A549 (cell line): ENCODE measurements around the gene KLHL29. TPM values are rescaled to one million over a fixed set of nuclear protein-coding genes. Genes with fewer than 3 reads are reported as not detected.
A peak's percentile ranks its signal among the peaks of the same experiment; 100 is the strongest.

Experiments
- ATAC-seq, 2 experiments: fragments of 200-7000 bp in 1 of 2; fragments of >200 bp in 1 of 2; cut with Nextera tagmentation in 1 of 2; cut with Tn5 transposase in 1 of 2; 3 replicates each; pipeline versions ENCODE4 v1.8.0 to v1.9.1; 2018 to 2020; ENCODE audit warnings: mild to moderate bottlenecking in 1 of 2, moderate library complexity in 1 of 2
- CTCF ChIA-PET: fragments of 300-600 bp; sonication (Branson Sonifier 250); formaldehyde crosslinking; extraction: SDS; loops from one replicate; lab custom pipeline; 2021; ENCODE audit warnings: antibody characterized with exemption, inconsistent platforms; lab: Yijun Ruan, JAX
- POLR2A ChIA-PET: fragments of 350-600 bp; formaldehyde crosslinking; extraction: SDS; loops from one replicate; lab custom pipeline; 2021; ENCODE audit warnings: antibody characterized with exemption, inconsistent platforms; lab: Yijun Ruan, JAX
- DNase-seq, 2 experiments: peaks; one replicate each; pipeline versions ENCODE4 v3.0.0 to v3.0.0-alpha.2; 2011 to 2016; ENCODE audit warnings: low read depth in 1 of 2, low spot score in 1 of 2
- FAIRE-seq: peaks from 2 replicates; lab custom pipeline; 2011; peaks lifted over from hg19 to GRCh38; lab: Jason Lieb, UNC
- H3K27ac ChIP-seq, 2 experiments: fragments of >200 bp; sonication (Bioruptor Twin); formaldehyde crosslinking; 3 replicates each; pipeline ENCODE4 v1.5.1; 2016 to 2017
- H3K4me1 ChIP-seq: fragments of >200 bp; sonication (Bioruptor Twin); formaldehyde crosslinking; 3 replicates; pipeline ENCODE4 v1.6.1; 2016
- H3K4me2 ChIP-seq: fragments of >200 bp; sonication (Bioruptor Twin); formaldehyde crosslinking; 3 replicates; pipeline ENCODE4 v1.6.1; 2016
- H3K4me3 ChIP-seq: fragments of >200 bp; sonication (Bioruptor Twin); formaldehyde crosslinking; 3 replicates; pipeline ENCODE4 v1.5.1; 2016
- H3K9me3 ChIP-seq: fragments of >200 bp; sonication (Bioruptor Twin); formaldehyde crosslinking; 3 replicates; pipeline ENCODE4 v1.6.1; 2016
- CHD4 ChIP-seq: fragments of 200-600 bp; sonication (generic); IDR thresholded peaks from 2 replicates; pipeline ENCODE4 v1.6.1; 2016; ENCODE audit warnings: antibody characterized with exemption, mild to moderate bottlenecking, borderline replicate concordance
- EHF ChIP-seq: fragments of 250-450 bp; sonication (Bioruptor Pico); IDR thresholded peaks from 2 replicates; pipeline ENCODE4 v1.5.0; 2020; ENCODE audit warnings: mild to moderate bottlenecking
- EHMT2 ChIP-seq: fragments of 200-600 bp; sonication (generic); IDR thresholded peaks from 2 replicates; pipeline ENCODE4 v1.6.1; 2016; ENCODE audit warnings: antibody characterized with exemption, low read depth, mild to moderate bottlenecking, moderate library complexity
- EP300 ChIP-seq, 2 experiments: fragments of >200 bp; sonication (Bioruptor Twin); formaldehyde crosslinking; IDR thresholded peaks; 2 replicates in 1 of 2; 3 replicates in 1 of 2; pipeline ENCODE4 v1.6.1; 2016 to 2017
- ESRRA ChIP-seq: fragments of 150-350 bp; IDR thresholded peaks from 2 replicates; pipeline ENCODE4 v1.6.1; 2014; ENCODE audit warnings: mild to moderate bottlenecking, low read length, borderline replicate concordance
- FOSL2 ChIP-seq, 2 experiments: fragments of 450-650 bp in 1 of 2; fragments of >200 bp in 1 of 2; sonication (Bioruptor Twin) in 1 of 2; formaldehyde crosslinking; IDR thresholded peaks; 2 replicates each; pipeline versions ENCODE4 v1.5.0 to v1.6.1; 2016 to 2020; ENCODE audit warnings: mild to moderate bottlenecking in 1 of 2, moderate library complexity in 1 of 2
- HOXB5 ChIP-seq: fragments of 250-450 bp; sonication (Bioruptor Pico); IDR thresholded peaks from 2 replicates; pipeline ENCODE4 v1.5.0; 2020; ENCODE audit warnings: mild to moderate bottlenecking, moderate library complexity
- KDM1A ChIP-seq: fragments of 200-600 bp; sonication (generic); IDR thresholded peaks from 2 replicates; pipeline ENCODE4 v1.6.1; 2016; ENCODE audit warnings: low read depth, mild to moderate bottlenecking
- KDM5A ChIP-seq: fragments of 200-600 bp; sonication (generic); IDR thresholded peaks from 2 replicates; pipeline ENCODE4 v1.6.1; 2016; ENCODE audit warnings: antibody characterized with exemption, mild to moderate bottlenecking
- MAFK ChIP-seq: fragments of 450-650 bp; IDR thresholded peaks from 2 replicates; pipeline ENCODE4 v1.6.1; 2014; ENCODE audit not compliant: partially characterized antibody
- MYC ChIP-seq: IDR thresholded peaks from 2 replicates; pipeline ENCODE4 v1.6.1; 2012; ENCODE audit warnings: mild to moderate bottlenecking, inconsistent platforms, low read length, improper control_type of control experiment, borderline replicate concordance
- POLR2A ChIP-seq: IDR thresholded peaks from 2 replicates; pipeline ENCODE4 v1.6.1; 2012; ENCODE audit warnings: mild to moderate bottlenecking, low read length
- RAD21 ChIP-seq, 2 experiments: fragments of >200 bp in 1 of 2; sonication (Bioruptor Twin) in 1 of 2; formaldehyde crosslinking in 1 of 2; IDR thresholded peaks in 1 of 2; conservative IDR thresholded peaks in 1 of 2; 2 replicates in 1 of 2; 3 replicates in 1 of 2; pipeline ENCODE4 v1.6.1; 2012 to 2018; ENCODE audit warnings: inconsistent platforms in 1 of 2
- RCOR1 ChIP-seq: fragments of 150-350 bp; IDR thresholded peaks from 2 replicates; pipeline ENCODE4 v1.6.1; 2014; ENCODE audit warnings: antibody characterized with exemption, low read length, low read depth
- RNF2 ChIP-seq: fragments of 200-600 bp; sonication (generic); IDR thresholded peaks from 2 replicates; pipeline ENCODE4 v1.6.1; 2016; ENCODE audit warnings: low read depth, mild to moderate bottlenecking, antibody characterized with exemption, moderate library complexity, borderline replicate concordance
- SMC3 ChIP-seq: fragments of >200 bp; sonication (Bioruptor Twin); formaldehyde crosslinking; IDR thresholded peaks from 3 replicates; pipeline ENCODE4 v1.6.1; 2018; ENCODE audit warnings: inconsistent platforms
- ZNF302 ChIP-seq: fragments of 250-450 bp; sonication (Bioruptor Pico); IDR thresholded peaks from 2 replicates; pipeline ENCODE4 v1.9.0; 2021; ENCODE audit warnings: inconsistent platforms, mild to moderate bottlenecking, moderate library complexity
- WGBS: methylation state at CpG from one replicate; pipeline ENCODE4 v1.1.6; 2017; ENCODE audit errors: missing lambda C conversion rate; 5-methylcytosine and 5-hydroxymethylcytosine counted together
- polyA plus RNA-seq, 4 experiments: library from polyadenylated mRNA; depleted of rRNA in 3 of 4; stranded (reverse); fragments of >200 nt; fragmentation: RNase III in 1 of 4; extraction: RNeasy Plus Mini Kit Qiagen cat#74134 plus additional on column Dnase treatment in 1 of 4; gene quantifications; 2 replicates in 3 of 4; 3 replicates in 1 of 4; pipeline ENCODE4 v1.2.3, GENCODE V29; 2011 to 2017
- TF ChIP-seq, protein P1 (sequence below): fragments of 250-450 bp; sonication (Bioruptor Pico); IDR thresholded peaks from 2 replicates; pipeline ENCODE4 v1.5.0; 2021; ENCODE audit warnings: mild to moderate bottlenecking, moderate library complexity, borderline replicate concordance
- TF ChIP-seq, protein P2 (sequence below): IDR thresholded peaks from 2 replicates; pipeline ENCODE4 v1.6.1; 2012
- TF ChIP-seq, protein P3 (sequence below): fragments of 250-450 bp; sonication (Bioruptor Pico); IDR thresholded peaks from 2 replicates; pipeline ENCODE4 v1.5.0; 2020; ENCODE audit warnings: low read depth, mild to moderate bottlenecking, moderate library complexity
- TF ChIP-seq, protein P4 (sequence below): IDR thresholded peaks from 2 replicates; pipeline ENCODE4 v1.6.1; 2012
- TF ChIP-seq, protein P5 (sequence below): fragments of >200 bp; sonication (Bioruptor Twin); formaldehyde crosslinking; IDR thresholded peaks from 3 replicates; pipeline ENCODE4 v1.5.1; 2016

The KLHL29 gene
- polyA plus RNA-seq, 2 of the 4 experiments (the other 2 are of a cell fraction): 1.3 to 2.5 TPM

DNA sequence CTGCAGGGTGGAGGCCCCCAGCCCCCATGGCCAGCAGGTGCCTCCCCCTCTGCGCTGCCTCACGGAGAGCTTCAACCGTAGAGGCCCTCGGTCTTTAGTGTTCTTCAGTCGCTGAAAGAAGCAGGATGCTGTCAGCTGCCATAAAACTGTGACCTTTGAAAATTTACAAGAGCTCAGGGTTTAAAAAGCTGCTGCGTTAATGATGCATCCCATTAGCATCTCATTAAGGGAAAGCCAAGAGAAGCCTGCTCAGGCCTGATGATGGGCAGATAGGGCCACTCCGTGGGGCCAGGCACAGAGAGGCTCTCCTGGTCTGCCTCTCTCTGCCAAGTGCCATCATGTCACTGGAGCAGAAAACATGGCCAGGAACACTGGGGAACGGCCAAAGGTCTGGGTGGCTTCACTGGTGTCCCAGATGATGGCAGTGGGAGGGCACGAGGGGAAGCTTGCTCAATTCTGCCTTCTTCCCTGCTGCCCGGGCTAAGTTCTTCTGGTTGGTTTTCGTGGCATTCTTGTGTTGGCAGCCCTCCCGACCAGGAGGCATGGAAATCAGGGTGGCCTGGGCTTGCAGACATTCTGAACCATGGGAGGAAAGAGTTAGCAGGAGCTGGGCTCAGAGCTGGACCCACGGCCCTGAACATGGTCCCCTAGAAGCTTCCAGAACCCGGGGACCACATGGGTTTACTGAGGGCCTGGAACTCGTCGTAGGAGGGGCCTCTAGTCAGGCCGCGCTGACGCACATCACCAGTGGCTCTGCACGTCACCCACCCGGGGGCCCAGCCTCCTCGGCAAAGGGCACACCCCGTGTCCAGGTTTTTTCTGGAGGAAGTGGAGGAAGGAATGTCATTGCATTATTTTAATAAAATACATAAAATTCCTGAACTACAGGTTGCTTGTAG, 250.7 kb downstream of the KLHL29 start:
- Histone ChIP-seq H3K4me3 (no peak overlapping the region), H3K27ac (no peak overlapping the region), H3K4me2 (no peak overlapping the region), H3K9me3 (no peaks in the 10 kb centered on the region), H3K4me1 (no peaks in the 10 kb centered on the region)
- ChIA-PET CTCF (interaction anchor here (0.7 to 1.9 kb wide), 4 partner anchors 9 to 219 kb away, joined by 3 to 7 read pairs (median 4); no protein-coding TSS in a partner anchor), POLR2A (no interaction called here)
- ATAC-seq (no peak), FAIRE-seq (no peak), DNase-seq (no peak)
- no peak for TF ChIP-seq FOSL2 (IDR thresholded peaks at IDR 0.05)
- no peak for TF ChIP-seq FOSL2 (CRISPR knock-in tag; IDR thresholded peaks at IDR 0.05)
- no peak for TF ChIP-seq RCOR1
- no peak for TF ChIP-seq EP300 (IDR thresholded peaks at IDR 0.05)
- TF ChIP-seq POLR2A: no peak
- TF ChIP-seq RNF2: no peak
- TF ChIP-seq MYC: no peak
- TF ChIP-seq HOXB5 (CRISPR knock-in tag): no peak
- no peak for TF ChIP-seq ESRRA
- TF ChIP-seq CHD4: no peak
- TF ChIP-seq, protein P1, sequence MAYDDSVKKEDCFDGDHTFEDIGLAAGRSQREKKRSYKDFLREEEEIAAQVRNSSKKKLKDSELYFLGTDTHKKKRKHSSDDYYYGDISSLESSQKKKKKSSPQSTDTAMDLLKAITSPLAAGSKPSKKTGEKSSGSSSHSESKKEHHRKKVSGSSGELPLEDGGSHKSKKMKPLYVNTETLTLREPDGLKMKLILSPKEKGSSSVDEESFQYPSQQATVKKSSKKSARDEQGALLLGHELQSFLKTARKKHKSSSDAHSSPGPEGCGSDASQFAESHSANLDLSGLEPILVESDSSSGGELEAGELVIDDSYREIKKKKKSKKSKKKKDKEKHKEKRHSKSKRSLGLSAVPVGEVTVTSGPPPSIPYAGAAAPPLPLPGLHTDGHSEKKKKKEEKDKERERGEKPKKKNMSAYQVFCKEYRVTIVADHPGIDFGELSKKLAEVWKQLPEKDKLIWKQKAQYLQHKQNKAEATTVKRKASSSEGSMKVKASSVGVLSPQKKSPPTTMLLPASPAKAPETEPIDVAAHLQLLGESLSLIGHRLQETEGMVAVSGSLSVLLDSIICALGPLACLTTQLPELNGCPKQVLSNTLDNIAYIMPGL (CRISPR knock-in tag): no peak
- no peak for TF ChIP-seq KDM5A
- no peak for TF ChIP-seq MAFK
- no peak for TF ChIP-seq EHF
- no peak for TF ChIP-seq EHMT2
- no peak for TF ChIP-seq KDM1A
- 77% methylated on average over 23 of the region's 23 CpGs for WGBS

DNA sequence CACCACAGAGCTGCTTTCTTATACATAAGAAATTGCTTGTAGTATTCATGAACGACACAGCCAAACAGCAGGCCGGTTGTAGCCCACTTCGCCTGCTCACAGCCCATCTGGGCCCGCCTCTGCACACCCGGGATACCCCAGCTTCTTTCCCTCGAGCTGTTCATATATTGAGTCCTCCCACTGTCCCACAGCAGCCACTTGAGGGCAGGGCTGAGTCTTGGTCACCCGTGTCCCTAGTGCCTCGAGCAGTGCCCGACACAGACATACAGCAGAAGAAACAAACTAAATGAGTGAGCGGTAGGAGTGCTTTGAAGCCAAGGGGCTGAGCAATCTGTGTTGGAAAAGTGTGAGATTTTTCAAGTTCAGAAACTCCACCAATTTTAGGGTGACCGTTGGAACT, 251.4 kb downstream of the KLHL29 start:
- no peak for TF ChIP-seq EHF
- 0 out of 3 replicates have a peak, but pooled peaks have one; percentile 21 for TF ChIP-seq SMC3
- TF ChIP-seq, protein P2, sequence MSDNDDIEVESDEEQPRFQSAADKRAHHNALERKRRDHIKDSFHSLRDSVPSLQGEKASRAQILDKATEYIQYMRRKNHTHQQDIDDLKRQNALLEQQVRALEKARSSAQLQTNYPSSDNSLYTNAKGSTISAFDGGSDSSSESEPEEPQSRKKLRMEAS: no peak
- TF ChIP-seq ZNF302 (CRISPR knock-in tag): no peak
- TF ChIP-seq, protein P3, sequence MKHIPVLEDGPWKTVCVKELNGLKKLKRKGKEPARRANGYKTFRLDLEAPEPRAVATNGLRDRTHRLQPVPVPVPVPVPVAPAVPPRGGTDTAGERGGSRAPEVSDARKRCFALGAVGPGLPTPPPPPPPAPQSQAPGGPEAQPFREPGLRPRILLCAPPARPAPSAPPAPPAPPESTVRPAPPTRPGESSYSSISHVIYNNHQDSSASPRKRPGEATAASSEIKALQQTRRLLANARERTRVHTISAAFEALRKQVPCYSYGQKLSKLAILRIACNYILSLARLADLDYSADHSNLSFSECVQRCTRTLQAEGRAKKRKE: no peak
- TF ChIP-seq RAD21 (conservative IDR thresholded peaks at IDR 0.05 in 1 of 2, IDR thresholded peaks at IDR 0.05 in 1 of 2): peak in 1 of 2 experiments; percentile 33; a peak in 2 of 5 replicates
- TF ChIP-seq EHMT2: no peak
- TF ChIP-seq, protein P4, sequence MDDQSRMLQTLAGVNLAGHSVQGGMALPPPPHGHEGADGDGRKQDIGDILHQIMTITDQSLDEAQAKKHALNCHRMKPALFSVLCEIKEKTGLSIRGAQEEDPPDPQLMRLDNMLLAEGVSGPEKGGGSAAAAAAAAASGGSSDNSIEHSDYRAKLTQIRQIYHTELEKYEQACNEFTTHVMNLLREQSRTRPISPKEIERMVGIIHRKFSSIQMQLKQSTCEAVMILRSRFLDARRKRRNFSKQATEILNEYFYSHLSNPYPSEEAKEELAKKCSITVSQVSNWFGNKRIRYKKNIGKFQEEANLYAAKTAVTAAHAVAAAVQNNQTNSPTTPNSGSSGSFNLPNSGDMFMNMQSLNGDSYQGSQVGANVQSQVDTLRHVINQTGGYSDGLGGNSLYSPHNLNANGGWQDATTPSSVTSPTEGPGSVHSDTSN: no peak
- TF ChIP-seq KDM1A: no peak
- TF ChIP-seq, protein P5, sequence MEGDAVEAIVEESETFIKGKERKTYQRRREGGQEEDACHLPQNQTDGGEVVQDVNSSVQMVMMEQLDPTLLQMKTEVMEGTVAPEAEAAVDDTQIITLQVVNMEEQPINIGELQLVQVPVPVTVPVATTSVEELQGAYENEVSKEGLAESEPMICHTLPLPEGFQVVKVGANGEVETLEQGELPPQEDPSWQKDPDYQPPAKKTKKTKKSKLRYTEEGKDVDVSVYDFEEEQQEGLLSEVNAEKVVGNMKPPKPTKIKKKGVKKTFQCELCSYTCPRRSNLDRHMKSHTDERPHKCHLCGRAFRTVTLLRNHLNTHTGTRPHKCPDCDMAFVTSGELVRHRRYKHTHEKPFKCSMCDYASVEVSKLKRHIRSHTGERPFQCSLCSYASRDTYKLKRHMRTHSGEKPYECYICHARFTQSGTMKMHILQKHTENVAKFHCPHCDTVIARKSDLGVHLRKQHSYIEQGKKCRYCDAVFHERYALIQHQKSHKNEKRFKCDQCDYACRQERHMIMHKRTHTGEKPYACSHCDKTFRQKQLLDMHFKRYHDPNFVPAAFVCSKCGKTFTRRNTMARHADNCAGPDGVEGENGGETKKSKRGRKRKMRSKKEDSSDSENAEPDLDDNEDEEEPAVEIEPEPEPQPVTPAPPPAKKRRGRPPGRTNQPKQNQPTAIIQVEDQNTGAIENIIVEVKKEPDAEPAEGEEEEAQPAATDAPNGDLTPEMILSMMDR: 0 out of 3 replicates have a peak, but pooled peaks have one; percentile 25
- TF ChIP-seq, all 56 proteins: peak for 3
- 62% methylated on average over 11 of the region's 11 CpGs for WGBS
- Histone ChIP-seq H3K4me1 (no peaks in the 10 kb centered on the region), H3K4me3 (no peak overlapping the region), H3K4me2 (no peak overlapping the region), H3K27ac (no peak overlapping the region), H3K9me3 (no peaks in the 10 kb centered on the region)
- FAIRE-seq: no peak
- peak; percentile 23 to 32 for DNase-seq
- ChIA-PET POLR2A (no interaction called here), CTCF (interaction anchor here (0.7 to 1.6 kb wide), 4 partner anchors 9 to 219 kb away, joined by 3 to 7 read pairs (median 3); no protein-coding TSS in a partner anchor)
- ATAC-seq: peak; percentile 60 to 77; a peak in 3 of 6 replicates
